Uterus (tissue), 4 donors: ENCODE measurements around the gene SERP2. TPM values are rescaled to one million over a fixed set of nuclear protein-coding genes. Genes with fewer than 3 reads are reported as not detected.
A peak's percentile ranks its signal among the peaks of the same experiment; 100 is the strongest.

Experiments
- DNase-seq, 2 donors: peaks; one replicate each; pipeline ENCODE4 v3.0.0-alpha.2; 2019 to 2020
- H3K27ac ChIP-seq, 2 donors: fragments of 200-600 bp; sonication (generic); 1 replicate in 1 of 2; 2 replicates in 1 of 2; pipeline ENCODE4 v1.5.1; 2016 to 2018
- H3K27me3 ChIP-seq, 2 donors: fragments of 200-600 bp; sonication (generic); one replicate each; pipeline ENCODE4 v1.5.1; 2018 to 2019; ENCODE audit warnings: control low read depth in 1 of 2
- H3K36me3 ChIP-seq, 2 donors: fragments of 200-600 bp; sonication (generic); one replicate each; pipeline ENCODE4 v1.5.1; 2019; ENCODE audit warnings: control low read depth in 1 of 2
- H3K4me1 ChIP-seq, 2 donors: fragments of 200-600 bp; sonication (generic); one replicate each; pipeline ENCODE4 v1.5.1; 2018 to 2019; ENCODE audit warnings: control low read depth in 1 of 2
- H3K4me3 ChIP-seq, 2 donors: fragments of 200-600 bp; sonication (generic); 1 replicate in 1 of 2; 2 replicates in 1 of 2; pipeline ENCODE4 v1.5.1; 2018 to 2019; ENCODE audit warnings: mild to moderate bottlenecking in 1 of 2
- H3K9me3 ChIP-seq, 2 donors: fragments of 200-600 bp; sonication (generic); one replicate each; pipeline ENCODE4 v1.5.1; 2019; ENCODE audit warnings: control low read depth in 1 of 2
- POLR2A ChIP-seq, 2 donors: fragments of 450-650 bp; IDR thresholded peaks; one replicate each; pipeline ENCODE4 v1.6.1; 2016; ENCODE audit warnings: antibody characterized with exemption in 2 of 2, mild to moderate bottlenecking in 1 of 2, moderate library complexity in 1 of 2
- intact Hi-C: fragments of 100-400 bp; cut with DNase I; formaldehyde crosslinking; loops from one replicate; pipeline ENCODE4 v1.15.1; 2023; ENCODE audit warnings: low total_unique reads
- total RNA-seq, 4 donors: library from RNA; depleted of rRNA in 3 of 4; stranded (reverse); fragments of >200 nt in 3 of 4; gene quantifications; one replicate each; pipeline versions ENCODE4 v1.1.0 to v1.2.4, GENCODE V29; 2014 to 2023
- TF ChIP-seq, protein P1 (sequence below), 4 experiments: fragments of 200-600 bp in 2 of 4; fragments of 450-650 bp in 2 of 4; sonication (generic) in 2 of 4; IDR thresholded peaks; one replicate each; pipeline ENCODE4 v1.5.1; 2016 to 2019; ENCODE audit warnings: antibody characterized with exemption in 4 of 4, mild to moderate bottlenecking in 2 of 4, moderate library complexity in 1 of 4
- donor health status: DM: yes; HTN: yes; CAD: no.

Gene SERP2
- total RNA-seq, 4 donors from 2014 or later, result 0.77 to 12.6 (median 5.9) TPM

DNA sequence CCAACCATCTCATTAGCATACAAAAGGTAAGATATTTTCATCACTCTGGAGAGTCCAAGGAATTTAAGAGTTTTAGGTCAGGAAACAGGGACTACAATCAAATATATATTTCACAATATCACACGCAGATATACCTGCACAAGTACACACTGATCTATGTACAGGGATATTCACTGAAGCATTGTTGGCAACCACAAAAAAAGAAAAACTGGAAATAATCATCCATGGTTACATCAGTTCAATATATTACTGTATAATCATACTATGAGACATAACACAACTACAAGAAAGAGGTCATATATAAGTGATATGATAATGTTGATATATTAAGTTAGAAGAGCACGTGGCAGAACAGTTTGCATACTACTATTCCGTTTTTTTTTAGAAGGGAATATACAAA lies 2.2 kb upstream of the SERP2 start:
- no peak for TF ChIP-seq POLR2A (IDR thresholded peaks at IDR 0.05)
- TF ChIP-seq, protein P1, sequence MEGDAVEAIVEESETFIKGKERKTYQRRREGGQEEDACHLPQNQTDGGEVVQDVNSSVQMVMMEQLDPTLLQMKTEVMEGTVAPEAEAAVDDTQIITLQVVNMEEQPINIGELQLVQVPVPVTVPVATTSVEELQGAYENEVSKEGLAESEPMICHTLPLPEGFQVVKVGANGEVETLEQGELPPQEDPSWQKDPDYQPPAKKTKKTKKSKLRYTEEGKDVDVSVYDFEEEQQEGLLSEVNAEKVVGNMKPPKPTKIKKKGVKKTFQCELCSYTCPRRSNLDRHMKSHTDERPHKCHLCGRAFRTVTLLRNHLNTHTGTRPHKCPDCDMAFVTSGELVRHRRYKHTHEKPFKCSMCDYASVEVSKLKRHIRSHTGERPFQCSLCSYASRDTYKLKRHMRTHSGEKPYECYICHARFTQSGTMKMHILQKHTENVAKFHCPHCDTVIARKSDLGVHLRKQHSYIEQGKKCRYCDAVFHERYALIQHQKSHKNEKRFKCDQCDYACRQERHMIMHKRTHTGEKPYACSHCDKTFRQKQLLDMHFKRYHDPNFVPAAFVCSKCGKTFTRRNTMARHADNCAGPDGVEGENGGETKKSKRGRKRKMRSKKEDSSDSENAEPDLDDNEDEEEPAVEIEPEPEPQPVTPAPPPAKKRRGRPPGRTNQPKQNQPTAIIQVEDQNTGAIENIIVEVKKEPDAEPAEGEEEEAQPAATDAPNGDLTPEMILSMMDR (IDR thresholded peaks at IDR 0.05), result no peak
- Histone ChIP-seq H3K36me3 (no peaks in the 10 kb centered on the region), H3K4me1 (no peaks in the 10 kb centered on the region), H3K27ac (no peak overlapping the region), H3K27me3 (no peaks in the 10 kb centered on the region), H3K4me3 (no peak overlapping the region), H3K9me3 (no peaks in the 10 kb centered on the region)
- intact Hi-C loops, result no loop called here
- DNase-seq, result no peak

DNA sequence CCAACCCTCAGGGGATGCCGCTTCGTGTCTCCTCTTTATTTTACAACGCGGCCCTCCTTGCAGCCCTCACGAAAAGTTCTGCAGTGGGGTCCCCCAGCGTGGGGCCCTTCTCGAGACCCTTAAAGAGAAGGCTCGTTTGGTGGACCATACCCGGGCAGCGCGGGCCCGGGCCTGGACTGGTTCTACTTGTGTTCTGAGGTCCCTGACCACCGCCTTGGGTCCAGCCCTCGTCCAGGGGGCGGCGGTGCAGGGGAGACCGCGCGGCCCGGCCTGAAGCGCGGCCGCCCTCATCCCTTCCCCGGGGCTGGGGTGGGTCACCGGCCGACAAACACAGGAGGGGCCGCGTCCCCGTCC lies 400 bp upstream of the SERP2 start:
- no peaks in the 10 kb centered on the region for H3K36me3 ChIP-seq
- no peak for TF ChIP-seq POLR2A (IDR thresholded peaks at IDR 0.05)
- TF ChIP-seq, protein P1 (IDR thresholded peaks at IDR 0.05), result no peak
- peak overlapping the region; percentile 45 to 66 for H3K4me3 ChIP-seq
- no peak for DNase-seq
- no peaks in the 10 kb centered on the region for H3K4me1 ChIP-seq
- no peaks in the 10 kb centered on the region for H3K9me3 ChIP-seq
- H3K27me3 ChIP-seq, result no peaks in the 10 kb centered on the region
- H3K27ac ChIP-seq, result peak overlapping the region; percentile 69 to 78
- intact Hi-C loops, result no loop called here

DNA sequence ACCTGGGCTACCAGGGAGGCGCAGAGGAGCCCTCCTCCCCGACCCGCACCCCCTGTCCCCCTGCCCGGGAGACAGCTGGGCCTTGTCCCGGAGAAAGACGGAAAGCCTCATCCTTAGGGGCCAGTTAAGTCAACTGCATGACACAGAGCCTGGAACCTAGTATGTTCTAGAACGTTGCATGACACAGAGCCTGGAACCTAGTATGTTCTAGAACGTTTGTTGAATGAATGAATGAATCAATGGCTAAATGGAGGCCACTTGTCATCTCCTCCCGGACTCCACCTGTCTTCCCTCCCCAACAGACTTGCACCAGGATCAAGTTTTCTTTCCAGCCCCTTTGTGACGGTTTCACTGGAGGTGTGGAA lies 706 bp downstream of the SERP2 start:
- H3K4me1 ChIP-seq, result no peaks in the 10 kb centered on the region
- H3K9me3 ChIP-seq, result no peaks in the 10 kb centered on the region
- H3K27ac ChIP-seq, result peak overlapping the region; percentile 69 to 78
- DNase-seq, result no peak
- H3K27me3 ChIP-seq, result no peaks in the 10 kb centered on the region
- H3K36me3 ChIP-seq, result no peaks in the 10 kb centered on the region
- H3K4me3 ChIP-seq, result peak overlapping the region; percentile 45 to 66
- TF ChIP-seq, protein P1 (IDR thresholded peaks at IDR 0.05), result no peak
- no peak for TF ChIP-seq POLR2A (IDR thresholded peaks at IDR 0.05)
- intact Hi-C loops, result no loop called here

DNA sequence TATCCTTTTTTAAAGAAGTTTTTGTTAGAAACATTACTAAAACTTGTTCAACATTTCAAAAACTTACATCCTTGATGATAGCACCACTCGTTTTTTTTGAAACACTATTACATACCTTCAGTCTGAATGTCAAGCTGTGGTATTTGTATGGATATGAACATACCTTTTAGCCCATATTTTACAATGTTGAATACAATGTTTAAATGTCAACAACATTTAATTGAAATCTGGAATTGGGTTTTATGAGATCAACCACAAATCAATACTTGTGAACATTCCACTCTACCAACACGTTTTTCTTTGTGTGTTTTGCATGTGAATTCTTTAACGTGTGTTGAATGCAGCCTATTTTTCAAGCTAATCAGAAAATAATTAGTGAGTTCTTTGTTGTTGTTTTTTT lies 4.7 kb downstream of the SERP2 start:
- no peak for TF ChIP-seq POLR2A (IDR thresholded peaks at IDR 0.05)
- TF ChIP-seq, protein P1 (IDR thresholded peaks at IDR 0.05), result no peak
- no peak overlapping the region for H3K27ac ChIP-seq
- no peaks in the 10 kb centered on the region for H3K36me3 ChIP-seq
- H3K4me1 ChIP-seq, result no peaks in the 10 kb centered on the region
- no peaks in the 10 kb centered on the region for H3K27me3 ChIP-seq
- no peaks in the 10 kb centered on the region for H3K9me3 ChIP-seq
- no peak for DNase-seq
- no peak overlapping the region for H3K4me3 ChIP-seq
- intact Hi-C loops, result no loop called here

DNA sequence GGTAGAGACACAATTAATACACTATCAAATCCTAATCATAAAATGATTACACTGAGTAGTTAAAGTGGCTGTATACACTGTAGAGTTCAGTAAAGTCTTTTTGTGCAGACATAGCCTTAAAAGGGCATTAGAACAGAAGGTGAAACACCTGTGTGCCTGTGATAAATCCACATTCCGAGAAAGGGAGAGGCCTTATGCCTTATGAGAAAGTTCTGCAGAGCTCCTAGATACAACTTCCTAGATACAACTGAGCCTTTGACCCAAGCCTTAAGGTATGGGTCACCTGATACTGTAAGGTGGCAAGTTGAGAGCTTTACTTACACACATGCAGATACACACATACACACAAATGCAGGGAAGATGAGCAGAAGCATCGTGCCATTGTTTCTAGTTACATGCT lies 6.3 kb downstream of the SERP2 start:
- Histone ChIP-seq H3K27ac (no peak overlapping the region), H3K4me1 (no peaks in the 10 kb centered on the region), H3K9me3 (no peaks in the 10 kb centered on the region), H3K36me3 (no peaks in the 10 kb centered on the region), H3K4me3 (no peak overlapping the region), H3K27me3 (no peaks in the 10 kb centered on the region)
- TF ChIP-seq, protein P1 (IDR thresholded peaks at IDR 0.05), result no peak
- no peak for TF ChIP-seq POLR2A (IDR thresholded peaks at IDR 0.05)
- DNase-seq, result no peak
- intact Hi-C loops, result no loop called here
